HG02678 (cell line): ENCODE measurements around the gene PRPS1.
"Not testable (repeated sequence)": the region's sequence is repeated elsewhere in the genome, so short reads cannot be mapped to it uniquely, and the experiment has no call there.

Experiments
- ATAC-seq: cut with Tn5 transposase; IDR thresholded peaks from one replicate; pipeline ENCODE4 v1.9.1; 2021; ENCODE audit warnings: mild to moderate bottlenecking, moderate library complexity; ENCODE audit not compliant: unreplicated experiment

Gene PRPS1

GRCh38 chrX:107627838-107628661, at the start of gene PRPS1:
Gene PRPS1 (plus strand): TSS chrX:107628510. CDS start chrX:107628629, 119 bp downstream.
- peak; percentile 100 for ATAC-seq

GRCh38 chrX:107579956-107580355, 48.4 kb upstream of the PRPS1 start:
- no peak for ATAC-seq

GRCh38 chrX:107581923-107582322, 46.4 kb upstream of the PRPS1 start:
- no peak for ATAC-seq

- ATAC-seq = no peak
These were observed 39.1 kb upstream of the PRPS1 start for GRCh38 chrX:107589243-107589642.

GRCh38 chrX:107596651-107597050, 31.7 kb upstream of the PRPS1 start:
- no peak for ATAC-seq

GRCh38 chrX:107597264-107597663, 31.0 kb upstream of the PRPS1 start:
- ATAC-seq = no peak

- ATAC-seq = no peak
These were observed 30.5 kb upstream of the PRPS1 start for GRCh38 chrX:107597791-107598190.

GRCh38 chrX:107599450-107599861, 28.9 kb upstream of the PRPS1 start:
- no peak for ATAC-seq

- ATAC-seq = no peak
These were observed 27.9 kb upstream of the PRPS1 start for GRCh38 chrX:107600366-107600765.

GRCh38 chrX:107601326-107601725, 27.0 kb upstream of the PRPS1 start:
- ATAC-seq = no peak

GRCh38 chrX:107601759-107602158, 26.6 kb upstream of the PRPS1 start:
- ATAC-seq = no peak

GRCh38 chrX:107602694-107603239, 25.5 kb upstream of the PRPS1 start:
- no peak for ATAC-seq

GRCh38 chrX:107603429-107604159, 24.7 kb upstream of the PRPS1 start:
- no peak for ATAC-seq

- ATAC-seq = not testable (repeated sequence)
These were observed 19.2 kb upstream of the PRPS1 start for GRCh38 chrX:107609061-107609460.

- ATAC-seq = no peak
These were observed 17.6 kb upstream of the PRPS1 start for GRCh38 chrX:107610667-107611066.

GRCh38 chrX:107619885-107620322, 8.4 kb upstream of the PRPS1 start:
- ATAC-seq = no peak

GRCh38 chrX:107624893-107625292, 3.4 kb upstream of the PRPS1 start:
- ATAC-seq = no peak

GRCh38 chrX:107625739-107626138, 2.6 kb upstream of the PRPS1 start:
- no peak for ATAC-seq

GRCh38 chrX:107626481-107626880, 1.8 kb upstream of the PRPS1 start:
- no peak for ATAC-seq

- no peak for ATAC-seq
These were observed 1.4 kb upstream of the PRPS1 start for GRCh38 chrX:107626916-107627315.

- peak; percentile 37 for ATAC-seq
These were observed 591 bp downstream of the PRPS1 start for GRCh38 chrX:107628662-107629539.
